Stromal cell of bone marrow (primary cell): ENCODE measurements around the gene CCL28.
A peak's percentile ranks its signal among the peaks of the same experiment; 100 is the strongest.
"Not testable (repeated sequence)": the region's sequence is repeated elsewhere in the genome, so short reads cannot be mapped to it uniquely, and the experiment has no call there.

ENCODE experiments used
- DNase-seq: peaks from one replicate; pipeline ENCODE4 v3.0.0-alpha.2; 2012; ENCODE audit warnings: low read depth

Gene CCL28

DNA sequence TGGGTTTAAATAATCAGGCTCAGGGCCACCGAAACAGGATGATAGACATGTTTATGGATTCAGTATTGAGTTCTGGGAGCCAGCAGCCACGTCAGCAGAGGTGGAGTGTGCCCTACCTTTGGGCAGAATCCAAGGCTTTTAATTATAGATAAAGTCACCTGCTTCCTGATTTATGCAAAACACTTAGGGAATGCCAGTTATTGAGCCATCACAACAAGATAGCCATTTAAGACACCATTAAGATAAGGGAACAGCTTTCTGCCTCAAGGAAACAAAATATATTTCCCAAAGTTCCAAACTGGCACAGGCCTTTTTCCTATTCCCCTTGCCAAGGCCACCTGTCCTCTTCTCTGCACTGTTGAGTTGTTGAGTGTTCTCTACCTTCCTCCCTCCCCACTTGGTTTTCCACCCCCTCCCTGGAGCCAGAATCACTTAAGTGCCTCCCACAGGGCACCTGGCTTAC, 2.4 kb downstream of the CCL28 start:
- no peak for DNase-seq

DNA sequence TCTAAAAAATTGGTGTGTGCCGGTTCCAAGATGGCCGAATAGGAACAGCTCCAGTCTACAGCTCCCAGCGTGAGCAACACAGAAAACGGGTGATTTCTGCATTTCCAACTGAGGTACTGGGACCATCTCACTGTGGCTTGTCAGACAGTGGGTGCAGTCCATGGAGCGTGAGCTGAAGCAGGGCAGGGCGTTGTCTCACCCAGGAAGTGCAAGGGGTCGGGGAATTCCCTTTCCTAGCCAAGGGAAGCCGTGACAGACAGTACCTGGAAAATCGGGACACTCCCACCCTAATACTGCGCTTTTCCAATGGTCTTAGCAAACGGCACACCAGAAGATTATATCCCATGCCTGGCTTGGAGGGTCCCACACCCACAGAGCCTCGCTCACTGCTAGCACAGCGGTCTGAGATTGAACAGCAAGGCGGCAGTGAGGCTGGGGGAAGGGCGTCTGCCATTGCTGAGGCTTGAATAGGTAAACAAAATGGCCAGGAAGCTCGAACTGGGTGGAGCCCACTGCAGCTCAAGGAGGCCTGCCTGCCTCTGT, 9.6 kb downstream of the CCL28 start:
- not testable (repeated sequence) for DNase-seq

DNA sequence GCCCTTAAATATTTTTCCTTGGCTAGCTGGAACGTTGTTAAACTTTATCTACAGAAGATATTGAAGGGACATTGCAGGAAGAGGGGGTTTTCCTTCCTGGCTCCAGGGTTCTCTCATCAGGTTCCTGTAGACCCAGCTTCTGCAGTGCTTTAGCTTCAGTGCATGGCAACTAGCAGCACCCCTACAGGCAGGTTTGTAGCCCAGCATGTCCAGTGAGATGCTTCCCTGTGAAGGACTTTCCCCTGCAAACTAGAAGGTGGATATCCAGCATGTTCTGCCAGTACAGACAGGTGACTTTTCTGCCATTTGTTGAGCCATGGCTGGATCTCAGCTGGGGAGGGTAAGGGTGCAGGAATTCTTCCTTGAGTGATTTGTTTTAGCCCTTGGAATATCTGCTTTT, 10.4 kb downstream of the CCL28 start:
- DNase-seq: no peak

DNA sequence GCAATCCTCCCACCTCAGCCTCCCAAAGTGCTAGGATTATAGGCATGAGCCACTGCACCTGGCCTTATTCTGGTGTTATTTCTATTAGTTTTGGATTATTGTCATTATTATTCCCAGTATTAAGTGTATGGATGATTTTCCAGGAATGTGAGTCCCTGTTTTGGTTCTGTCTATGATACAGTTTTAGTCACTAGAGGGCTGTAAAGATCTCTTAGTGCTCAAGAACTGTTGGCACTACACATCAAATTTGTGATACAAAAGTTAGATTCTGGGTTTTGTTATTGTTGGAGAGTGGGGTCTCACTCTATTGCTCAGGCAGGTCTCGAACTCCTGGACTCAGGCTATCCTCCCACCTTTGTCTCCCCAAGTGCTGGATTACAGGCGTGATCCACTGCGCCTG, 12.1 kb downstream of the CCL28 start:
- peak; percentile 18 for DNase-seq

DNA sequence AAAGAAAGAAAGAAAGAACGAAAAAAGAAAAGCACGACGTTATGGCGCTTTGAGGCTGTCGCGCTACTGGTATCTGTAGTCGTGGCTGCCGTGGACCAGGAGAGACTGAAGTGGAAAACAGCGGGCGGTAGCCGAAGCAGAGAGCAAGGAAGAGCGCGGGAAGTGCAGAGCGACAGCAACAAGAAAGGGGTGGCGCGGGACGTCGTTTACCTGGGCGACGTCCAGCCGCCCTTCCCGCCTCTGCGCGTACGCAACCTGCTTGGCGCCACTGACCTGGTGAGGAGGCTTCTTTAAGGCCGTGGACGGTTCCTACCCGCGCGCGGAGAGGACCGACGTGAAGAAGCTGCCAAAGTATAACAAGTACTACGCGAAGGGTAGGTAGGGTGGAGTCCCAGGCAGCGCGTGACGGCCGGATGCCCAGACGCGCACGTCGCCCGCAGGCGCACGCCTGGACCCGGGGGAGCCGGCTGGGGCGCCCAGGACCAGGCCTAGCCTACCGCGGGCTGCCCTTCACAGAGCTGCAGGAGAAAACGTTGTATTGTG, 15.4 kb downstream of the CCL28 start:
- peak; percentile 6 for DNase-seq

DNA sequence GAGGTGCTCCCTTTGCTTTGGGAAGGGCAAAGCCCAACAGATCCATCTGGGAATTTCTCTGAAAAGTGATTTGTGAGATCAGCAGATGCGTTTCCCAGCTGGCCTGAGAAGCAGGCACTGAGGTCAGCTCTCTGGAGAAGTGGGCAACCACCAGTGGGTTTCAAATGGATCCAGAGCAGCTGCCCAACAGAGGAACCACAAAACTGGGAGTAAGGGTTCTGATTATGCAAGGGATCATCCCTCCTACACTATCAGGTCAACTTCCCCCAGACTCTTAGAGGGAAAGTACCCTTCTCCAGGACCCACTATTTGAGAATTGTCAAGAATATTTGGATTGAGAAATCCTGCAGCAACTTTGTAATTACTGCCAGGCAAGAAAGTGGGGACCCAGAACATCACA, 21.7 kb downstream of the CCL28 start:
- no peak for DNase-seq

DNA sequence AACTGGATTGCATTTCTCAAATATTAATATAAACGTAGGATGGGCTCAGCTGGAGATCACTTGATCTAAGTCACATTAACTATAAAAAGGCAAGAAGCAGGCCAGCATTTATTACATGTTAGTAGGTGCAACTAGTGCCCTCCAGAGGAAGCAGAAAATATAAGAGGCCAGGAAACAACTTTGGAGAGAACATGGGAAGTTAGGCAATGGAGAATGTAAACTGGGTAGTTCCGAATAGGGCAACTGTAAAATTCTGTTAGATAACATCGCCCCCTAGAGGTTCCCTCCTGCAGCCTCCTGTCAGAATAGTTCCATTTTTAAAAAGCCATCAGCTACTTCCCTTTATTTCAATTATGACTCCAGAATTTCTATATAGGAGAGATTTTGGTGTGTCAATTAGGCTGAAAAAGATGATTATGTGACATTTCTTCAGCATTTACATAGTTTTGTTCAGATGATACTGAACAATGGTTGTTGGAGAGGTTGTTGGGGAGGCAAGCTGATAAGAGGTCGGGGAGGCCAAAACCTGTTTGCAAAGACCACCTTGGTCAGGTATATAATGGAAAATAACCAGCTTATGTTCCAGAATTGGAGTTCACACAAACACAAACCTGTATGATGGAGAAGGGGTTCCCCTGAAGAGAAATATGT, 22.4 kb downstream of the CCL28 start:
- DNase-seq: peak; percentile 89

DNA sequence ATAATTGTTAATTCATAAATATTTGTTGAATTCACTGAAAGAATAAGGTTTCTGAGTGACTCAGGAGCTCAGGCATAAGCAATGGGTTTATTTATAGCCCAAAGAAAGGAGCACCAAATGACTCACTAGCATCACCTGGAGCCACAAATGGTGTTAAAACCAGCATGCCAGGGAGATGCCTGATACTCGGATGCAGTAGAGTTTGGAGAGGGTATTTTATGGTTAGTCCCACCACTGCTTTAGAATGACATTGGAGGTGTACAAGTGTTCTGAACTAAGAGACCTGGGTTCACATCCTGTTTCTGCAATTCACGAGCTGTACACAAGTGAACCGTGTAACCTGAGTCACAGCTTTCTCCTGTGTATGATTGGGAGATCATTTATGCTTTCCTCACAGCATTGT, 25.2 kb downstream of the CCL28 start:
- DNase-seq: no peak

DNA sequence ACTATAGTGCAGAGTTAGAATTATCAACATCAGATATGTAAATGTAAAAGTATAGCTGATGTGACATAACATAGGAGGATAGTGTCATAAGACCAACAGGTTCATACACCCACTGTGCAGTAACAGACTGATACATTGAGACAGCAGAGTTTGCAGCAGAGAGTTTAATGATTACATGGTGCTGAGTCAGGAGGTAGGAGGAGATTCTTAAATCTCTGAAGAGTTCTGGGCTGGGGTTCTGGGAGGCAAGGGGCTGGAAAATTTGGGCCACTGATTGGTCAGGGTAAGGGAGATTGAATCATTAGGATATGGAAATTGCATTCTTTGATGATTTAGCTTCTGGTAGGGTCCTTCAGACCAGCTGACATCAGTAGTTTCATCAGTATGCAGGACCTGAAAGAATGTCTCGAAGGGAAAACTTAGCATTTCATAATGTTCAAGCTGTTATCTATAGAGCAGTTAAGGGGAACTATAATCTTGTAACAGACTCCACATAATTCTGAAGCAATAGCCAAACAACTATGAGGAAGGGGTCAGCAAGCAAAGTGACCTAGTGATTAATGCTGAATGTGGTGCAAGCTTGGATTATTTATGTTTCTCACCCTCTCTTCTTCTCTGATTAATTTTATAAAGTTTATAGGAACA, 35.6 kb downstream of the CCL28 start:
- DNase-seq: no peak

DNA sequence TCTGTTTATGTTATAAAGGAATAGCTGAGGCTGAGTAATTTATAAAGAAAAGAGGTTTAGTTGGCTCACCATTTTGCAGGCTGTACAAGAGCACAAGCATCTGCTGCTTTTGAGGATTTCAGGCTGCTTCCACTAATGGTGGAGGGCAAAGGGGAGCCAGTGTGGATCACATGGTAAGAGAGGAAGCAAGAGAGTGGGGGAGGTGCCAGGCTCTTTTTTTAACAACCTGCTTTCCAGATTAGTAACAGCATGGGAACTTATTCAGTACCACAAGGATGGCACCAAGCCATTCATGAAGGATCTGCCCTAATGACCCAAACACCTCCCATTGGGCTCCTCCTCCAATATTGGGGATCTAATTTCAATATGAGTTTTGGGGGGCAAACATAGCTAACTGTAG, 40.4 kb downstream of the CCL28 start:
- no peak for DNase-seq

DNA sequence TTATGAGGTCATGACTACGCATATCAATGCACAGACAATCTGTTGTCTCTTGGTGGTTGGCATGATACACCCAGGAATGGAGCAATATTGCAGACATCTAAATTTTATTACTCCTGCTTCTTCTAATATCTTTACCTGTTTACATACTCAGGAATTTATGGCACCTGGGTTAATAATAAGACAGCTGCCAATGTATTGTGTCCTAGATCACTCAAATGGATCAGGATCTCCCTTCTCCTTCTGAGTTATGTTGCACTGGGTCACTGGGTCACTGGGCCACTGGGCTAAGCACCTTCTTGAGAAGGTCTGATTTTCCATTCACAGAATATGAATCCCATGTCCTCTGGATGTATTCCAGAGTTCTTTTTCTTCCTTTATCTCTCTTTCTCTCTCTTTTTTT, 41.8 kb downstream of the CCL28 start:
- DNase-seq: no peak

DNA sequence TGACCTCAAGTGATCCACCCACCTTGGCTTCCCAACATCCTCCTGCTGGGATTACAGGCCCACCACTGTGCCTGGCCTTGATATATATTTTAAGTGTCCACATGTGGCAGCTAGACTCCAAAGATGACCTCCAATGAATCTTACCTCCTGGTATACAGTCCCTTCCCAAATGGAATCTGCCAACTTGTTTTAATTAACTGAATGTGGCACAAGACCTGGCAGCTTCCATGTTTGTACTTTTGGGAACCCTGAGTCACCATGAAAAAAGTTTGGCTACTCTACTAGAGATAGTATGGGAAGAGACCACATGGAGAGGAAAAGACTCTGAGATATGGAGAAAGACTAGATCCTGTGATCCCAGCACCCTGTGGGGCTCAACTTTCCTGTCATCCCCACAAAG, 42.5 kb downstream of the CCL28 start:
- no peak for DNase-seq

DNA sequence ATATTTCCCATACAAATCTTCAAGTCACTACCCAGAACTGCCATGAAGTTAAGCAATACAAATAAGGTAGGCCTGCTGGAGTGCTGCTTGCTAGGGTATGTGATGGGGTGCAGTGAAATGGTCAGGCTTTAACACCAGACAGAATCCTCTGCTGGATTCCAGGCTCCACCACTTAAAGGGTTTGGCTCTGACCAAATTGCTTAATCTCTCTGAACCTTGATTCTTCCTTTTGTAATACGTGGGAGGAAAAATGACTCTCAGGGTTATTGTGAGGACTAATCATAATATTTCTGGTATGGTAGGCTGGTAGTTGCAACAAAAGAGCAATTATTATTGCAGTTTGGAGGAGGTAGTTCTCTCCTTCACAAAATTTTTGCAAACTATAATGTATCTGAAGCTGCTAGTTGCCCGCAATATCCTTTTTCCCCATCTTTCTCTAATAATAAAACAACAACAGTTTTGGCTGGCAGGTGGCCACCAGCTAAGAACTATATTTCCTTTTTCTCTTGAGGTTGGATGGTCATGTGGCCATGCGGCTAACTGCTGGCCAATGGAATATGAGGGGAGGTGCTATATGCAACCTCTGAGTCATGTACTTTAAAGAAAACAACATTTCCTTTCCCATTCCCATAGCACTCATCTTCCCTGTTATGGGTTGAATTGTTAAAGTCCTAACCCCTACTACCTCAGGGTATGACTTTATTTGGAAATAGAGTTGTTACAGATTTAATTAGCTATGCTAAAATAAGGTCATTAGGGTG, 44.1 kb downstream of the CCL28 start:
- DNase-seq: no peak

DNA sequence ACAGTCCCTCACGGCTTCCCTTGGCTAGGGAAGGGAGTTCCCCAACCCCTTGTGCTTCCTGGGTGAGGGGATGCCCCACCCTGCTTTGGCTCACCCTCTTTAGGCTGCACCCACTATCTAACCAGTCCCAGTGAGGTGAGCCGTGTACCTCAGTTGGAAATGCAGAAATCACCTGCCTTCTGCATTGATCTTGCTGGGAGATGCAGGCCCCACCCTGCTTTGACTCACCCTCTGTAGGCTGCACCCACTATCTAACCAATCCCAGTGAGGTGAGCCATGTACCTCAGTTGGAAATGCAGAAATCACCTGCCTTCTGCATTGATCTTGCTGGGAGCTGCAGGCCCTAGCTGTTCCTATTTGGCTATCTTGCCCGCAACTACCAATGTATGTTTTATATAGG, 44.7 kb downstream of the CCL28 start:
- no peak for DNase-seq

DNA sequence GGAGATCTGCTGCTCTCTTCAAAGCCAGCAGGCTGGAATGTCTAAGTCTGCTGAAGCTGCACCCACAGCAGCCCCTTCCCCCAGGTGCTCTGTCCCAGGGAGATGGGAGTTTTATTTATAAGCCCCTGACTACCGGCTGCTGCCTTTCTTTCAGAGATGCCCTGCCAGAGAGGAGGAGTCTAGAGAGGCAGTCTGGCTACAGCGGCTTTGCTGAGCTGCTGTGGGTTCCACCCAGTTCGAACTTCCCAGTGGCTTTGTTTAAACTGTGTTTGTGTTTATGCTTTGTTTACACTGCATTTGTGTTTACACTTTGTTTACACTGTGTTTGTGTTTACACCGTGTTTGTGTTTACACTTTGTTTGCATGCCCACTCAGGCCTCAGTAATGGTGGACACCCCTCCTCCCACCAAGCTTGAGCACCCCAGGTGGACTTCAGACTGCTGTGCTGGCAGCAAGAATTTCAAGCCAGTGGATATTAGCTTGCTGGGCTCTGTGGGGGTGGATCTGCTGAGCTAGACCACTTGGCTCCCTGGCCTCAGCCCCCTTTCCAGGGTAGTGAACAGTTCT, 45.4 kb downstream of the CCL28 start:
- not testable (repeated sequence) for DNase-seq

DNA sequence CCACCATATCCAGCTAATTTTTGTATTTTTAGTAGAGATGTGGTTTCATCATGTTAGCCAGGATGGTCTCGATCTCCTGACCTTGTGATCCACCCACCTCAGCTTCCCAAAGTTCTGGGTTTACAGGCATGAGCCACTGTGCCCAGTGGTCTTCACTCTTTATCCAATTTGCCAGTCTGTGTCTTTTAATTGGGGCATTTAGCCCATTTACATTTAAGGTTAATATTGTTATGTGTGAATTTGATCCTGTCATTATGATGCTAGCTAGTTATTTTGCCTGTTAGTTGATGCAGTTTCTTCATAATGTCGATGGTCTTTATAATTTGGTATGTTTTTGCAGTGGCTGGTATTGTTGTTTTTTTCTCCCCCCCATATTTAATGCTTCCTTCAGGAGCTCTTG, 47.0 kb downstream of the CCL28 start:
- DNase-seq: not testable (repeated sequence)

DNA sequence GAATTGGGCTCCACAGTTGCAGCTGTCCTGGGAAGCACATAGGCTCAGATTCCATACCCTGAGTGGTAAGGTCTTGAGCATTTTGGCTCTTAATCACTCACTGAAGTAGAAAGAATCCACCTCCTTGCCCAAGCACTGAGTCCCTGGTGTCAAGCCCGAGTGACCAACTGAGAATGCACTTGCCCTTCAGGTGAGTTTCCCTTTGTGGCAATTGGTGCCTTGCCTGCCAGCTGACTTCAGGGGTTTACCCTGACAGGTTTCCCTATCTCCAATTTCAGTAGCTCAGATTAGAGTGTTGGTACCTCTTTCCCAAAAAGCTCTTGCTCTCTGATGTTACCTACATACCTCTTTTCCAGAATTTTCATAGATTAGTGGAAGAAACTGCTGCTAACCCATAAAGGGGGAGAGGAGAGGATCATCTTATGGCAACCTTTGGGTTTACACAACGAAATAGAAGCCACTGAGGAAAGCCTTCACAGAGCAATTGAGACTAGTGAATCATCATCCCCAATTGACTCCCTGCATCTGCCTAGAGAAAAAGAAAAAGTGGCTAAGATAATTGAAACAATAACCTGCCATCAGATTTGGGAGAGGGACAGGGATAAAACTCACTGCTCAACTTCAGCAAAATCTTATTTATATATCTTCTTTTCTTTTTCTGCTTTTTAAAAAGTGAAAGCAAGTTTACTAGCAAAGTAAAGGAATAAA, 48.6 kb downstream of the CCL28 start:
- no peak for DNase-seq

DNA sequence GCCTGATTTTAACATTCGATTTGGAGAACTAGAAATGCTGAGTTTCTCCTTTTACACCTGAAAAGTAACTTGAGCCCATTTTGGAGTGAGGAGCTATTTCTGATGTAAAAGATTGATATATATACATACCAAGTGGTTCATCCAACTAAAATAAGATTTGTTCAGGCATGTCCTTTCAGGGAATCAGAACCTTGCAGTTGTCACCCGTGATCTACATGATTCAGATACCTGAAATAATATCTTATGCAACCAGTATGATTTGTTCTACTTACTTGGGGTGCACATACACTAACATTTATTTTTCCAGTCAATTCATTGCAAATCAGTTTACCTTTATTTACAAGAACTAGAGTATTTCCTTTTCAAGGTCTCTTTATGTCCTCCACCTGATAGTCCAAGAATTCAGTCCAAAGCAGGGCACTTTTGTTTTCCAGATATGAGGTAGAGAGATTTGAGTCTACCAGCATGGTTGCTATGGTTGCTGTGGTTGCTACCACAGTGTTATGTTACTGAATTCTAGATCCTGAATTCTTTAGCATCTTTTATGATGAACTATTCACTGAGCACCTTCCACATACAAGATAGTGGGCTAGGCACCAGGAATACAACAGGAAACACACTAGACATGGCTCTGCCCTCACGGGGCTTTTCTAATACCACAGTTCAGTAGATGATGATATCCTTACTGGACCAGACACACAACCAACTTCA, 49.3 kb downstream of the CCL28 start:
- DNase-seq: no peak

DNA sequence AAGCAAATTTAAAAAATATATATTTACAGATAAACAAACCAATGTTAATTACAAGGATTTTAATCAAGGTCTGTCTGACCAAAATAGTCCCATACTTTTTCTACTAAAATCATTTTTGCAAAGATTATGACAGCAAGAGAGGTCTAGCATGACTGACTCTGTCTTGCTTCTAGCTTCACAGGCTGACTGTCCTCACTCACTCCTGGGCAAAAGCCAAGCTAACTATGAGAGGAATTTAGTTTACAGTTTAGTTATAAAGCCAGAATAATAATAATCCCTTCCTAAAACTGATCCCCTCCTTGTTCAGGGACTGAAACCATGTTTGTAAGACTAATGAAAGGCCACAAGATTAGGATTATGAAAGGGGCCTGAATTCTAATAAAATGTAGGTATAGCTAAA, 53.5 kb downstream of the CCL28 start:
- DNase-seq: no peak

DNA sequence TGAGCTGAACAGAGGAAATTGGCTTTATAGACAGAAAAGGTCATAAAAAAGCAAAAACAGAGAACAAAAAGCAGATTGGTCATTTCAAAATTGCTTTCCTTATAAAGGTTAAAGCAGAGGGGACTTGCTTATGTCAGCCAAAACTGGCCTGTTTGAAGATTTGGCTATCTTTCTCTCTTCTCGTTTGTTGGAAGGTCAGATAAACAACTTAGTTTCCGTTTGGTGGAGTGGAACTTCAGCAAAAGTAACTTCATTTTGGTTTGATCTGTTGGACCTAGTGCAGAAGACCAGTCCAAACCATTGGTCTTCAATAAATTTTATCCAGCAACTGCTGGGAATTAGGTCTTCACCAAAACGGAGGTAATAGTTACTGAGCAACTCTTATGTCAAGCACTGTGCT, 53.9 kb downstream of the CCL28 start:
- DNase-seq: no peak

DNA sequence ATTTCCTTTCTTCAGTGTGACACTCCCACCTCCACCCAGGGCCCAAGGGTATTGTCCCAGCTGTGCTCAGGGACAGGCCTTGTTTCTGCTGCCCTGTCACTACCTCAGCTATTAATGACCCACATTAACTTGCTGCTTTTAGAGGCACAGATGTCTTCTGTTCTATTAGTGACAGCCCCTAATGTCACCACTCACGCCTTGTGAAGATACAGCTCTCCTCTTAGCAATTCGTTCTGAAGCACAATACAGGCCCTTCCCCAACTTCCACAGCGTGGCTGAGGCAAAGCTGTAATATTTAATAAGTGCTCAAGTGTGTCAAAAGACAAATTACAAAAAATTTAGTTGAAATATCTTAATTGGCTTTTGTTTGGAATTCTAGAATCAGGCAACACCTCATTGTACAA, 54.3 kb downstream of the CCL28 start:
- no peak for DNase-seq
